ENCODE measurements around the gene NAALAD2.
A peak's percentile ranks its signal among the peaks of the same experiment; 100 is the strongest.
"Not testable (repeated sequence)": the region's sequence is repeated elsewhere in the genome, so short reads cannot be mapped to it uniquely, and the experiment has no call there.

Gene NAALAD2

DNA sequence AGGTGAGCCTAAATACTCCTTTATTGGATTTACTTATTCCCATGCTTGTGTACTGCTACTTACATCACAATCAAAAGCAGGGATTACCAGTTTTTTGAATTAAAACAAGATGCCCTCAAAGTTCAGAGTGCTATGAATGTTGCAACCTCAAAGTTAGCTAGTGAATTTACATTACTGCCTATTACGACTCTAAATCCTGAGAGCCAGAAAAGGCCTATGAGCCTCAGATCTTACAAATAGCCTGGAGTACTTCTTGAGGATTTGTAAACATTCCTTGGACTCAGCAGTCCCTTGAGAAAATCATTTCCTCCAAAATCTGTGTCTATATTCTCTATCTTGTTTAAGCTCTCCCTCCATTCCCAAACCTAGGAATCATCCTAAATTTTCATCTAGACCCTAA is 62.9 kb downstream of the NAALAD2 start:
- DNase-seq, result no peak

DNA sequence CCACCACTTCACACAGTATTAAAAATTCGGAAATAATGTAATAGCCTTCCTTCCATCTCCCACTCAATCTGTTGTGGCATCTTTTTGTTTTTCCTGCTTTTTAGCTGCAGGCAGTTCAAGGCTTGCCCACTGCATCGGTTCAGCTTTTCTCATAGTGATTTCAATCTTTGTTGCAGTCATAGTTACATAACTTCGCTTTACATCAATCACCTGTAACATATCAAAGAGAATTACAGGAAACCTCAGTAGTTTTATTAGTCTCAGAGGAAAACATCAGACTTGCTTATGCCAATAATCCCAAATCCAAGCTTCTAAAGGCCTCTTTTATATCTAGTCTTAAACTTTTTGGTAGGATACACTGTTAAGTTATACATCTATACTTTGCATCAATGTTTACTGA is 67.9 kb downstream of the NAALAD2 start:
- DNase-seq, result no peak

DNA sequence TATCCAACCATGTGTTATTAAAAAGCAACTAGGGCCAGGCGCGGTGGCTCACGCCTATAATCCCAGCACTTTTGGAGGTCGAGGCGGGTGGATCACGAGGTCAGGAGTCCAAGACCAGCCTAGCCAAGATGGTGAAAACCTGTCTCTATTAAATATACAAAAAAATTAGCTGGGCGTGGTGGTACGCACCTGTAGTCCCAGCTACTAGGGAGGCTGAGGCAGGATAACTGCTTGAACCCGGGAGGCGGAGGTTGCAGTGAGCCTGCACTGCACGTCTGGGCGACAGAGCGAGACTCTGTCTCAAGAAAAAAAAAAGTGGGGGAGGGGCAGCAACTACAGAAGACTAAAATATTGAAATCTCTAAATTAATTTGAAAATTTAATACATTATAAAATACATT is 69.9 kb downstream of the NAALAD2 start:
- no peak for DNase-seq

DNA sequence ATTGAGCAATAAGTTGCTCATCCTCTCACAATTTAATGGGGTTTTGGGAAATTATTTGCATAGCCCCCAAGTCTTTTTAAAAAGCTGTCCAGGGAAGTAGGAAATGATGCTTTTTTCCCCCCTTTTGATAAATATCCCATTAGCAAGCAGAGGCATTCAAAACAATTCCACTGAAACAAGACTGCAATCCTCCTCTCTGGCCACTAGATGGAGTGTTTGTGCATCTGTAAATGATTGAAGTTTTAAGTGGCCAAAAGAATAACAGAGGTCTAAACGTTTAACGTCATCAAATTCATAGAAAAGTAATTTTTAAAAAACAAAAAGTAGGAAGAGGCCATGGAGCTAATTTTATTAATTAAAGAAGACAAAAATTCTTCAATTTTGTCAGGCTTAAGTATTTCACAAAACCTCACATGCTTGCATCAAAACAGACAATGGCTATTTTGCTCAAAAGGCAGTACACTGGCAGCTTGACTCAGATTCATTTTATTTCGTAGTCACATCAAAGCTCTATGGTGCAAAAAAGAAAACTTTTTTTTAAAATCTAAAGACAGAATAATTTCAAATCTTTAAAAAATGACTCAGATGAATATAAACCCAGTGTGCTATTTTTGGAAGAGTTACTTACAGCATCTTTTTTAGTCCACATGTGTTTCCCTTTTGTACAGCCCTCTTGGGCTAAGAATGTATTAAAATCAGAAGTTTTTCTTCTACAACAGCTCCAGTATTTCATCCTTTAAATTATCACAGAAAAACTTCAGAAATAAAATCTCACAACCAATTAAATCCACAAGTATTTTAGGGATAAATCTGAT is 70.6 kb downstream of the NAALAD2 start:
- DNase-seq, result peak; percentile 61

DNA sequence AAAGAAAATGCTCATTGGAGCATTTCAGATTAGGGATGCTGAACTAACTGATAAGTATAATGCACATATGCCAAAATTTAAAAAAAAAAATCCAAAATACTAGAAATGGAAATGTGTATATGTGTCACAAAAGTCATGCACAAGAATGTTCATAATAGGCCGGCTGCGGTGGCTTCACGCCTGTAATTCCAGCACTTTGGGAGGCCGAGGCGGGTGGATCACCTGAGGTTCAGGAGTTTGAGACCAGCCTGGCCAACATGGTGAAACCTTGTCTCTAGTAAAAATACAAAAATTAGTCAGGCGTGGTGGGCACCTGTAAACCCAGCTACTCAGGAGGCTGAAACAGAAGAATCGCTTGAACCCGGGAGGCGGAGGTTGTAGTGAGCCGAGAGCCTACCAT is 73.5 kb downstream of the NAALAD2 start:
- not testable (repeated sequence) for DNase-seq

DNA sequence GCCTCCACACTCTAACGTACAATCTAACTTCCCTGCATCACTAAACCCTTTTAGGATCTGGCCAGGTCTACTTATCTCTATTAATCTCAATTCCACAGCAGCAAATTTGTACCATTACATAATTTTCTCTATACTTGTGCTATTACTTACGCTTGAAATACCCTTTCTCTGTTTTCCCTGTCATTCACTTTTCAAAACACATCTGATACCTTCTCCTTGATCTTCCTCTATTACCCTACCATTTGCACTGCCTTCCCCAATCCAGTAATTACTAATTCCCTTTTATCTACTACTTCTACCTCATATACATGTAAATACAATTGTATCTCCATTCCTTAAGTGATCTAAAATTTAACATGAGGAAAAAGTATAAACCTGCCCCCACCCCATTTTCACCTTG is 74.4 kb downstream of the NAALAD2 start:
- DNase-seq, result no peak

DNA sequence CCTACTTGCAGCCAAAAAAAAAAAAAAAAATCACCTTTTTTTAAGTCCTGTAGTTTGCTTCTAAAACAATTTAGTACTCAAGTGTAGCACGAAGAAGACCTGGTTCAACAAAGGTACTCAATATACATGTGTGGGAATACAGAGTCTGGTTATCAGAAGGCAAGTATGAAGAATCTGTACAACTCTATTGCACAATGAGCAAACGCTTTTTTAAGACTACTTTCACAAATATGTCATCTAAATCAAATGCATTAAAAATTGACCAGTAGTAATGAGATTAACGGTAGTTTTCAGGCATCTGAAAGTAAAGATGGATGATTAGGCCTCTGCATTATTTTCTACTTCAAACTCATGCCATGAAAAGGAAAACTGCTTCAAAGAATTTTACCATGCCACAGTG is 78.9 kb downstream of the NAALAD2 start:
- DNase-seq, result no peak

DNA sequence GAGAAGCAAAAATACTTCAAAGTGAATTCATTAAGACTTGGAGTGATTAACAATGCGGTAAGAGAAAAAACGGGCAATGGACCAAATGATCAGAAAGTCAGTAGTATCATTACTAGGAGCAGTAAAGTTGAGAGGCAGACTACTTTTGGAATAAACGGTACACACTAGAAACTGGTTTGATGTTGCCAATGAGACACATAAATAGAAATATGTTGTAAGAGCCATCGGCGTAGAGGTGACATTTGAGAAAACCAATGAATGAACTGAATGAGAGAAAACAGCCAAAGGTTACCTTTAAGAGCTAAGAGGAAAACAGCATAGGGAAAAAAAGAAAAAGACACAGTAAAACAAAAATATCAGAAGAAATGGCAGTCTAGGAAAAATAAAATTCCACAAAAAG is 82.1 kb downstream of the NAALAD2 start:
- no peak for DNase-seq

DNA sequence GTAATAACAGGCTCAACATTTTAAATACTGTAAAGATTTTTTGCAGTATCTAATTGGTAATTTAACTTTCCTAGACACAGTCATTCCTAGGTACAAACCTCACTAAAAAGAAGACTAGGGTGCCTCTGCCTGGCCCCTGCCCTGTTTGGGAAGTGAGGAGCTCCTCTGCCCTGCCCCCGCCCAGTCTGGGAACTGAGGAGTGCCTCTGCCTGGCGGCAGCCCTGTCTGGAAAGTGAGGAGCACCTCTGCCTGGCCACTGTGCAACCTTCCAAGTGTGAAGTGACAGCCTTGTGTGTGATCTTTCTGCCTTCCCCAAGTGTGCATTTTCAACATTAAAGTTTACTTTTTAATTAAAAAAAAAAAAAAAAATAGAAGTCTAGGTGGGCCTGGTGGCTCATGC is 84.1 kb downstream of the NAALAD2 start:
- DNase-seq, result no peak

DNA sequence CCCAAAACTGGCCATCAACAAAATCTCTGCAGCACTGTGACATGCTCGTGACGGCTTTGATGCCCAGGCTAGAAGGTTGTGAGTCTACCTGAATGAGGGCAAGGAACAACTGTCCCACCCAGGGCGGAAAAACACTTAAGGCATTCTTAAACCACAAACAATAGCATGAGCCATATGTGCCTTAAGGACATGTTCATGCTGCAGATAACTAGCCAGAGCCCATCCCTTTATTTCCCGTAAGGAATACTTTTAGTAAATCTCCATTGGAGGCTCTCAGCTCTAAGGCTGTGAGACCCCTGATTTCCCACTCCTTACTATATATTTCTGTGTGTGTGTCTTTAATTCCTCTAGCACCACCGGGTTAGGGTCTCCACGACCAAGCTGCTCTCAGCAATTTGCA is 85.0 kb downstream of the NAALAD2 start:
- no peak for DNase-seq

DNA sequence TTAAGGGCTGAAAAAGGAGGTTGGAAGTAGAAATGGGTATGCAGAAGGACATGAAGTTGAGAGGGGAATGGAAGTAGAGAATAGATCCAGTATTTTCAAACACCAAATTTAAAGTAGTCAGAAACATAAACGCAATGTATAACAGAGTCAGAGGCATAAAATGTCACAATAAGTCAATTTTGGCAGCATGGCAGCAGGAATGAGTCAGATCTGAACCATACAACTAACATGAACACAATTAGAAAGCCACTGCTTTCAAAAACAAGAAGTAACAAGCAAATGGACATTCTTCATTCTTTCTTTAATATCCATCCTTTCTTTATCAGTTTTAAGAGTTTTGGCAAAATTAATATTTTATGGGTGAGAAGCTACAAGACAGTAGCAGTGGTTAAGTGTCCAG is 85.9 kb downstream of the NAALAD2 start:
- no peak for DNase-seq

DNA sequence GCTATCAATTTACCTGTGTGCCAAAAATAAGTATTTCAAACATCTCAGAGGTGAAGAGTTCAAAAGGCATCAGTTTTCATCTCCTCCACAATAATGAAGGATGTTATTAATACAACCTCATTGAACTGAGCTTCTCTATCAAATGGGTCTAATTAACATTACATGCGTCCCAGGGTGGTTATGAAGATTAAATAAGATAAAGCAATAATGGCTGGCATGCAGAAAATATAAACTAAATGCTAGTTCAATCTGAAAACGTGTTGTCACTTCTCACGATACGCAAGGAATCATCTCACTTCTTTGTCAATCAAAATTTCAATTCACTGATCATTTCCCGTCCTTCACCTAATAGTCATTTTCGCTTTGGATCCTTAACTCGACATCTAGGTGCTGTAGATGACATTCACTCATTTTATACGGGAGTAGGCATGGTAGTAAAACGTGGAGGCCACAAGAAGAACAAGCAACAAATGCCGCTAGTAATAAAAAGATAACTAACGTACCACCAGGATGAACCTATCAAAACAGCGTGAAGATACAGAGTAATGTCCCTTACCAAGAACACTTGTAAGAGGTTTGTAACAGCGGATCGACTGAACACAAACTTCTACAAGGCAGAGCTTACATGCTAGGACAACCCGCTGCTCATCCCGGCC is 87.5 kb downstream of the NAALAD2 start:
- no peak for DNase-seq

DNA sequence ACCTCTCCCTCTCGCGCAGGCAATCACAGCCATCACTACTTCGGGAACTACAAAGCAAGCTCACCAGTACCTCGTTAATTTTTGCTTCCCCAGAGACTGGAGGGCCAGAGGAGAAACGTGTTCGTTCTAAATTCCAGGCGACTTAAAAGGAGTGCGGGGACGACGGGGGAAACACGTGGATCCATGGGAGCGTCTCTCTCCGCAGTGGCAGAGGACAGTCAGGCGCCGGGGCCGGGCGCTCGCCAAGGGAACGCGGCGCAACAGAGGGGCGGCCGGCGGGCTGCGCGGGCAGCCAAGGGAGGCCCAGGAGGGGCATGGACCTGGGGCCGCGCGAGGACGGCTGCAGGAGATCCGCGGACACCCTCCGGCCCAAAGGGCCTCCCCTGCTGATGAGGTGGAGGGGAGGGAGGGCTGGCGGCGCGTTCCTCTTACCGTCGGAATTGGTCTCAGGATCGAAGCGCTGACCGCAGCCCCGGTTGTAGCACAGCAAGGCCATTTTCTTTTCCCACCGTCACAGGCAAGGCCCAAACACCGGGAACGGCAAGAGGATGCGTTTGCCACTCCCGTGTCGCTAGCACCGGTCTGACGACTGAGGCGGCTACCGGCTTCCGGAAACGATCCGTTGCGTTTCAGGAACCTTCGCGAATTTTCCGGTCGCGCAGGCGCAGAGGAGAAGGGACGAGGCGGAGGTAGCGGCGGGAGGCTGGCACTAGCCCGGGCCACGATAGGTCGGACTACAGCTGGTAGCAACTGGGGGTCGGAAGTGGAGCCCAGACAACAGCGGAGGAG is 88.2 kb downstream of the NAALAD2 start, which contains the start of gene CHORDC1:
Gene CHORDC1 (minus strand): TSS at position 591 of the 789 bp plus-strand sequence. CDS start 95 bp downstream, at position 496.
- DNase-seq, result peak; percentile 95

DNA sequence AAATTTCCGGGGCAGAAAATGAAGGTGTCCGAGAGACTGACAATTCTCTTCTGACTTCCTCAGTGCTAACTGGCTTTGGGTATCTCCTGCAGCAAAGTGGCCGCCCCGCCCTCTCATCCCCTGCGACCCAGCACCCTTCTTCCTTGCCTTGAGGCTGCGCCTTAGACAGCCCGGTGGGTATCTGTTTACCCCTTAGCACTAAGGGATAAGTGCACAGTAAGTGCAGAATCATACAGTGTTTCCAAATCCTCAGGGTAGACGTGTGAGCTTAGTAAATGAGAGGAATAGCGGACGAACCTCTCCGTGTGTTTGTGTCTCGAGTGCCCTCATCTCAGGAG is 88.8 kb downstream of the NAALAD2 start:
- no peak for DNase-seq

DNA sequence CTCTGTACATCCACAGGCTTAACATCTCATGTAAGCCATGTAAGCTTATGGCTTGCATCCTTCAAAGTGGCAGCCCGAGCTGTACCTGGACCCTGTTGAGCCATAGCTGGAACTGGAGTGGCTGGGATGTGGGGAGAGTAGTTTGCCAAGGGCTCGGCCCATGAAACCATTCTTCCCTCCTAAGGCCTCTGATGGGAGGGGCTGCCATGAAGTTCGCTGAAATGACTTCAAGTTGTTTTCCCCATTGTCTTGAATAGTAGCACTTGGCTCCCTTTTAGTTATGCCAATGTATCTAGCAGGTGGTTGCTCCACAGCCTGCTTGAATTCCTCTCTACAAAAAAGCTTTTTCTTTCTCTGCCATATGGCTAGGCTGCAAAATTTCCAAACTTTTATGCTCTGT is 93.6 kb downstream of the NAALAD2 start:
- DNase-seq, result no peak

DNA sequence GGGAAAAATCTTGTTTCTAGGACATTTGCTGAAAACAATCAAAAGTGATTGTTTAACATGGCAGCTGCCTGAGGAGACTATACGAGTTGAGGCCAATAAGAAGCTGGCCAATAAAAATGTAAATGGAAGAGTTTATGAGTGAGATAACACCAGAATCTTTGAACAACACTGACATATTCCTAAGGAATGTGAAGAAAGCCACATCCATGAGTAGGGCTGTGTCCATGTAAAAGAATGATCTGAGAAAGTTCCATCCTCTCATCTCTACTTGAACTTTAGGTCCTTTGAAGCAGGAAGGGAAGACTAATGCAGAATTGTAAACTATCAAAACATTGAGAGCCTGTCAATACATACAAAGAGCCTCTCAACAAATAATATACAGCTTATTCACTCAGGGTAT is 95.3 kb downstream of the NAALAD2 start:
- DNase-seq, result no peak

DNA sequence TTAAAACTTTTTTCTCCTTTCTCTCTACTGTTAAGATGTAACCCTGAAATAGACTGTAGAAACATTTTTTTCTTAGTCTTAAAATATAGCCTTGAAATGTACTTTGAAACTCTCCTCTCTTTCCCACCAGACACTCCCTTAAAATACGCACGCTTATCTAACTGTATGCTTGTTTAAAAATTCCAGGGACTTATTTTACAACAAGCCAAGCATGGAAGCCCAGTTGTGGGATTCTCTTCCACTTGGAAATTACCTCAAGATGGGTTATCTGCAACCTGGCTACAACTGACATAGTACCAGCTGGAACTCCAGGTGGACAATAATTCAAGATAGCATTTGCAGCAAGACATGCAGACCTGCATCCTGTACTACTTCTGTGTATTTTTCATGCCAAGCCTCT is 100.5 kb downstream of the NAALAD2 start:
- no peak for DNase-seq

DNA sequence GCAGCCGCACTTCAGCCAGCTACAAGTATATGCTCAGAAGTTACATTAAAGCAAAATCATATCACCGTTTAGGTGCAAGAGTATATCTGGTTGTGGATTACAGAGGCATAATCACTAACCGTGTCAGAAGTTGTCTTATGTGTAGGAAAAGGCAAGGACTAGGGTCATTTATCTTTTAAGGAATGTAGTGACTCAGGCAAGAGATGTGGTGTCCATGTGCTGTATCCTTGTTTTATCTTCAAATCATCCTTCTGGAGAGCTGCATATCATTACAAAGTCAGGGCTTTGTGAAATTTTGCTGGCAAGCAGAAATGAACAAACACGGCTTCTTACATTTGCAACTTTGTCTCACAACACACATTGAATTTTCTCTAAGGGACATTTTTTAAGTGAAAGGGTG is 101.1 kb downstream of the NAALAD2 start:
- no peak for DNase-seq

DNA sequence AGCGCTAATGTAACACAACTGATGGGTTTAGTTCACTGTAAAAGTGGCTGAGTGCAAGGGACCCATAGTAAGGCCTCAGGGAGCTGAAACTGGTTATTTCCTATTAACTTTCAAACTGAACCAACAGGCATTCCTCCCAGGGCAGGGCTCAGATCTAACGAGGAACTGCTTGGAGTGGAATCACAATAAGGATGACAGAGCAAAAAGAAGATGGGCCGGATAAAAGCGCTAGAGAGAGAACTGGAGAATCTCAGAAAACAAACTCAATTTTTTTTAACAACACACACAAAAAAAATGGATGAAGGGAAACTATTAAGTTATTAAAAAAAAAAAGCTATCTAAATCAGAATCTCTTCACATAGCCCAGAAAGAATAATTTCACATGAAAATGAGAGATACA is 102.5 kb downstream of the NAALAD2 start:
- DNase-seq, result no peak

DNA sequence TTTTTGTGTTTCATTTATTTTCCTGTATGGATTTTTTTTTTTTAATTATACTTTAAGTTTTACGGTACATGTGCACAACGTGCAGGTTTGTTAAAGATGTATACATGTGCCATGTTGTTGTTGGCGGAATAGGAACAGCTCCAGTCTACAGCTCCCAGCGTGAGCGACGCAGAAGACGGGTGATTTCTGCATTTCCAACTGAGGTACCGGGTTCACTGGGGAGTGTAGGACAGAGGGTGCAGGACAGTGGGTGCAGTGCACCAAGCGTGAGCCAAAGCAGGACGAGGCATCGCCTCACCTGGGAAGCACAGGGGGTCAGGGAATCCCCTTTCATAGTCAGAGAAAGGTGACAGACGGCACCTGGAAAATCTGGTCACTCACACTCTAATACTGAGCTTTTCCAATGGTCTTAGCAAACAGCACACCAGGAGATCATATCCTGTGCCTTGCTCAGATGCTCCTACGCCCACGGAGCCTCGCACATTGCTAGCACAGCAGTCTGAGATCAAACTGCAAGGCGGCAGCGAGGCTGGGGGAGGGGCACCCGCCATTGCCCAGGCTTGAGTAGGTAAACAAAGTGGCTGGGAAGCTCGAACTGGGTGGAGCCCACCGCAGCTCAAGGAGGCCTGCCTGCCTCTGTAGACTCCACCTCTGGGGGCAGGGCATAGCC is 105.6 kb downstream of the NAALAD2 start:
- DNase-seq, result peak; percentile 27

DNA sequence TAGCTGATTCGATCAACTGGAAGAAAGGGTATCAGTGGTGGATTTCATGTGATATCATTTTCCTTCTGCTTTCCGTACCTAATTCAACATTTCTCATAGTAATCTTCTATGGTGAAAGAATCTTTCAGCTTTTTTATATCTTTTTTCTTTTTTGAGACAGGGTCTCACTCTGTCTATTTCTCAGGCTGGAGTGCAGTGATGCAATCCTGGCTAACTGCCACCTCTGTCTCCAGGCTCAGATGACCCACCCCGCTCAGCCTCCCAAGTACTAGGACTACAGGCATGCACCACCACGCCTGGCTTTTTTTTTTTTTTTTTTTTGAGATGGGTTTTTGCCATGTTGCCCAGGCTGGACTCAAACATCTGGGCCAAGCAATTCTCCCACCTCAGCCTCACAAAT is 107.0 kb downstream of the NAALAD2 start:
- no peak for DNase-seq

All from CD4-positive, alpha-beta T cell treated with Interleukin-12 subunit alpha and Interleukin-12 subunit beta, for 1 hour (primary cell).